OCI-LY1 (cell line): ENCODE data around the gene RAD23A.

Experiments
- H2AFZ ChIP-seq: fragments of 200-600 bp; sonication (generic), shearing (Covaris generic); 2 replicates; pipeline ENCODE4 v1.6.0; 2014; ENCODE audit warnings: antibody characterized with exemption, mild to moderate bottlenecking, low read length
- H3F3A ChIP-seq: fragments of 200-600 bp; sonication (generic), shearing (Covaris generic); 2 replicates; pipeline ENCODE4 v1.6.0; 2014; ENCODE audit warnings: mild to moderate bottlenecking, antibody characterized with exemption, low read length, moderate library complexity; ENCODE audit not compliant: insufficient read depth
- H3K27ac ChIP-seq: fragments of 200-600 bp; sonication (generic); 2 replicates; pipeline ENCODE4 v1.5.1; 2014; ENCODE audit warnings: low read length, mixed run types, mild to moderate bottlenecking, low read depth; ENCODE audit not compliant: poor library complexity, severe bottlenecking
- H3K27me3 ChIP-seq: fragments of 200-600 bp; sonication (generic); 2 replicates; pipeline ENCODE4 v1.6.0; 2014; ENCODE audit warnings: antibody characterized with exemption, mild to moderate bottlenecking, low read length, moderate library complexity; ENCODE audit not compliant: insufficient read depth
- H3K36me3 ChIP-seq: fragments of 200-600 bp; sonication (generic); 2 replicates; pipeline ENCODE4 v1.6.1; 2014; ENCODE audit warnings: mild to moderate bottlenecking, antibody characterized with exemption, low read length, moderate library complexity, mixed read lengths; ENCODE audit not compliant: insufficient read depth
- H3K4me1 ChIP-seq: fragments of 200-600 bp; sonication (generic); 2 replicates; pipeline ENCODE4 v1.5.1; 2014; ENCODE audit warnings: mild to moderate bottlenecking, low read length, moderate library complexity; ENCODE audit not compliant: insufficient read depth, severe bottlenecking
- H3K4me2 ChIP-seq: fragments of 200-600 bp; sonication (generic), shearing (Covaris generic); 2 replicates; pipeline ENCODE4 v1.6.1; 2014; ENCODE audit warnings: low read length
- H3K4me3 ChIP-seq: fragments of 200-600 bp; sonication (generic); 2 replicates; pipeline ENCODE4 v1.5.1; 2014; ENCODE audit warnings: low read length, low read depth, mild to moderate bottlenecking, mixed read lengths; ENCODE audit not compliant: poor library complexity, severe bottlenecking
- H3K79me2 ChIP-seq: fragments of 200-600 bp; shearing (Covaris generic); 2 replicates; pipeline ENCODE4 v1.6.1; 2016; ENCODE audit warnings: mixed run types, low read length, mixed read lengths; ENCODE audit not compliant: insufficient read depth
- H3K9ac ChIP-seq: fragments of 200-600 bp; sonication (generic), shearing (Covaris generic); 2 replicates; pipeline ENCODE4 v1.6.1; 2014; ENCODE audit warnings: mild to moderate bottlenecking, low read length, mixed read lengths
- H3K9me2 ChIP-seq: fragments of 200-600 bp; sonication (generic), shearing (Covaris generic); 2 replicates; pipeline ENCODE4 v1.6.1; 2014; ENCODE audit warnings: low read depth, mild to moderate bottlenecking, low read length, mixed read lengths
- H3K9me3 ChIP-seq: fragments of 200-600 bp; shearing (Covaris generic); 2 replicates; pipeline ENCODE4 v1.6.1; 2014; ENCODE audit warnings: low read length, mixed read lengths
- H4K20me1 ChIP-seq: fragments of 200-600 bp; sonication (generic), shearing (Covaris generic); 2 replicates; pipeline ENCODE4 v1.6.0; 2016; ENCODE audit warnings: mild to moderate bottlenecking, low read length; ENCODE audit not compliant: insufficient read depth
- EZH2 ChIP-seq: fragments of 200-600 bp; sonication (generic), shearing (Covaris generic); IDR thresholded peaks from 2 replicates; pipeline ENCODE4 v1.8.0; 2017; ENCODE audit warnings: borderline replicate concordance, mixed run types, mild to moderate bottlenecking, antibody characterized with exemption, low read length, moderate library complexity, mixed read lengths
- TF ChIP-seq, protein P1 (sequence below): fragments of 200-600 bp; sonication (generic), shearing (Covaris generic); IDR thresholded peaks from 2 replicates; pipeline ENCODE4 v1.5.1; 2017; ENCODE audit warnings: mild to moderate bottlenecking, antibody characterized with exemption, low read length, moderate library complexity, mixed read lengths

RAD23A gene

DNA sequence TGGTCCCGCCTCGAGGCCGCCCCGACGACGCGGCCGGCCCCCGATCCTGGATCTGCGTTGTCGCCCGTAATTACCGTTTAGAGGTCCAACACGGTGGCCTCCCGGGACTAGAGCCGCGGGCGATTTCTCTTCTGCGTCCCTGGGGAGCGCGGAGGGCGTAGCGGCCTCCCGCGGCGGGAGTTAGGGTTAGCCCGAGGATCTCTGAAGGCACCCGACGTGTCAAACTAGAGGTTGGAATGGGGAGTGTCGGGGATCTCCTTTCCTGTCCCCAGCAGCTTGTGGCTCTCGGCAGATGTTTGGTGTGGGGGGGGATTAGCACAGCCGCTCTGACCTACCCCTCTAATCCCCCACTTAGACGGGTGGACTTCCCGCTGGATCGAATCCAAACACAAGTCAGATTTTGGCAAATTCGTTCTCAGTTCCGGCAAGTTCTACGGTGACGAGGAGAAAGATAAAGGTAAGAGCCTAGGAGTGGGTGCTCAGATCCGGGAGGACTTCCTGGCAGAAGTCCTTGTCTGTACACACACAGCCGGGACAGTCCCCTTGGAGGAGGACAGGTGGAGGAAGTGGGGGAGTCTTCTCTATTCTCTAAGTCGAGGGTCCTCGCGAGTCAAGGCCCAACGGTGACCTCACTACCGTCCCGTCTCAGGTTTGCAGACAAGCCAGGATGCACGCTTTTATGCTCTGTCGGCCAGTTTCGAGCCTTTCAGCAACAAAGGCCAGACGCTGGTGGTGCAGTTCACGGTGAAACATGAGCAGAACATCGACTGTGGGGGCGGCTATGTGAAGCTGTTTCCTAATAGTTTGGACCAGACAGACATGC is 6.7 kb upstream of the RAD23A start:
- peak overlapping the region; percentile 94 for H3K4me2 ChIP-seq
- H3K79me2 ChIP-seq: peaks cover 20% of the 10 kb centered on the region
- no peaks in the 10 kb centered on the region for H3K27me3 ChIP-seq
- H3K4me1 ChIP-seq: peaks cover 66% of the 10 kb centered on the region
- peak overlapping the region; percentile 97 for H3K9ac ChIP-seq
- peaks cover 55% of the 10 kb centered on the region for H3K36me3 ChIP-seq
- no peaks in the 10 kb centered on the region for H3K9me3 ChIP-seq
- H2AFZ ChIP-seq: no peak overlapping the region
- no peaks in the 10 kb centered on the region for H3K9me2 ChIP-seq
- peak overlapping the region; percentile 87 for H3K27ac ChIP-seq
- peak overlapping the region; percentile 99 for H3K4me3 ChIP-seq
- no peak for TF ChIP-seq EZH2
- TF ChIP-seq, protein P1, sequence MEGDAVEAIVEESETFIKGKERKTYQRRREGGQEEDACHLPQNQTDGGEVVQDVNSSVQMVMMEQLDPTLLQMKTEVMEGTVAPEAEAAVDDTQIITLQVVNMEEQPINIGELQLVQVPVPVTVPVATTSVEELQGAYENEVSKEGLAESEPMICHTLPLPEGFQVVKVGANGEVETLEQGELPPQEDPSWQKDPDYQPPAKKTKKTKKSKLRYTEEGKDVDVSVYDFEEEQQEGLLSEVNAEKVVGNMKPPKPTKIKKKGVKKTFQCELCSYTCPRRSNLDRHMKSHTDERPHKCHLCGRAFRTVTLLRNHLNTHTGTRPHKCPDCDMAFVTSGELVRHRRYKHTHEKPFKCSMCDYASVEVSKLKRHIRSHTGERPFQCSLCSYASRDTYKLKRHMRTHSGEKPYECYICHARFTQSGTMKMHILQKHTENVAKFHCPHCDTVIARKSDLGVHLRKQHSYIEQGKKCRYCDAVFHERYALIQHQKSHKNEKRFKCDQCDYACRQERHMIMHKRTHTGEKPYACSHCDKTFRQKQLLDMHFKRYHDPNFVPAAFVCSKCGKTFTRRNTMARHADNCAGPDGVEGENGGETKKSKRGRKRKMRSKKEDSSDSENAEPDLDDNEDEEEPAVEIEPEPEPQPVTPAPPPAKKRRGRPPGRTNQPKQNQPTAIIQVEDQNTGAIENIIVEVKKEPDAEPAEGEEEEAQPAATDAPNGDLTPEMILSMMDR: no peak
- 0 out of 2 replicates have a peak, but pooled peaks cover 3% of the 10 kb centered on the region for H4K20me1 ChIP-seq
- peaks cover 40% of the 10 kb centered on the region for H3F3A ChIP-seq

DNA sequence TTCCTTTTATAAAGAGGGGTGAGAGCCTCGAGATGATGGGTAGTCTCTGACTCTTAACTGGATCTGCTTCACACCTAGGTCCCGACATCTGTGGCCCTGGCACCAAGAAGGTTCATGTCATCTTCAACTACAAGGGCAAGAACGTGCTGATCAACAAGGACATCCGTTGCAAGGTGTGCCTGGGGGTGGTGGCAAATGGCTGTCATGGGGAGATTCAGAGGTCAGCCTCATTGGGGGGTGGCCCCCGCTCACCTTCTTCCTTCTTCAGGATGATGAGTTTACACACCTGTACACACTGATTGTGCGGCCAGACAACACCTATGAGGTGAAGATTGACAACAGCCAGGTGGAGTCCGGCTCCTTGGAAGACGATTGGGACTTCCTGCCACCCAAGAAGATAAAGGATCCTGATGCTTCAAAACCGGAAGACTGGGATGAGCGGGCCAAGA is 5.7 kb upstream of the RAD23A start:
- Histone ChIP-seq H3K4me2 (peak overlapping the region; percentile 94), H3K79me2 (peaks cover 20% of the 10 kb centered on the region), H3K36me3 (peaks cover 65% of the 10 kb centered on the region), H3K9ac (peak overlapping the region; percentile 97), H3K4me3 (peak overlapping the region; percentile 99), H3K4me1 (peaks cover 71% of the 10 kb centered on the region), H3K9me3 (no peaks in the 10 kb centered on the region), H4K20me1 (0 out of 2 replicates have a peak, but pooled peaks cover 3% of the 10 kb centered on the region), H3K27me3 (no peaks in the 10 kb centered on the region), H2AFZ (no peak overlapping the region), H3K9me2 (no peaks in the 10 kb centered on the region), H3K27ac (peak overlapping the region; percentile 87), H3F3A (peaks cover 49% of the 10 kb centered on the region)
- TF ChIP-seq EZH2: no peak
- TF ChIP-seq, protein P1: no peak

DNA sequence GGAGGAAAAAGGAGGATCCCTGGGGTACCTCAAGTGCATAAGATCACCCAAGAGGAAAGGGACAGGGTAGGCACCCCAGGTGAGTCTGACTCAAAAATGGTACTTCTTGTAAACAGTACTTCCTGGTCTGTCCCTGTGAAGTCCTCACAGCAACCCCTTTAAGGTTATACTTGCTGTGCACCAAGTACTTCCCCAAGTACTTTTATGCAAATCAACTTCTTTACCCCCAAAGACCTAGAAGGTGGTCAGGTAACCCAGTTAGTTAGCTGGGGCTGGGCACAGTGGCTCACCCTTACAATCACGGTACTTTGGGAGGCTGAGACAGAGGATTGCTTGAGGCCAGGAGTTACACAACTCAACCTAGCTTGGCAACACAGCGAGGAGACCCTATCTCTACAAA is 4.8 kb upstream of the RAD23A start:
- Histone ChIP-seq H3K27me3 (no peaks in the 10 kb centered on the region), H3K79me2 (peaks cover 20% of the 10 kb centered on the region), H3K9me3 (no peaks in the 10 kb centered on the region), H3K4me2 (peak overlapping the region; percentile 94), H3K27ac (peak overlapping the region; percentile 87), H3K9me2 (no peaks in the 10 kb centered on the region), H3K36me3 (peaks cover 67% of the 10 kb centered on the region), H4K20me1 (0 out of 2 replicates have a peak, but pooled peaks cover 3% of the 10 kb centered on the region), H3F3A (peaks cover 49% of the 10 kb centered on the region), H3K4me3 (peak overlapping the region; percentile 99), H3K9ac (peak overlapping the region; percentile 97; the same call in 1 of the 2 replicates), H3K4me1 (peaks cover 75% of the 10 kb centered on the region), H2AFZ (no peak overlapping the region)
- TF ChIP-seq EZH2: no peak
- TF ChIP-seq, protein P1: no peak
